Body of pancreas (tissue), 4 donors: Measurements from ENCODE around the gene MAP3K5.

ENCODE experiments used
- CTCF ChIP-seq, 7 experiments: fragments of 450-650 bp in 4 of 7; fragments of 200-600 bp in 3 of 7; sonication (generic) in 3 of 7; IDR thresholded peaks; one replicate each; pipeline ENCODE4 v1.5.1; 2016 to 2019; ENCODE audit warnings: antibody characterized with exemption in 7 of 7
- POLR2A ChIP-seq, 3 donors: fragments of 450-650 bp; IDR thresholded peaks; one replicate each; pipeline ENCODE4 v1.6.1; 2016; ENCODE audit warnings: antibody characterized with exemption in 3 of 3, mild to moderate bottlenecking in 2 of 3

- TF ChIP-seq CTCF (IDR thresholded peaks at IDR 0.05), result no peak
- no peak for TF ChIP-seq POLR2A (IDR thresholded peaks at IDR 0.05)
These were observed 27.7 kb downstream of the MAP3K5 start for GRCh38 chr6:136764517-136764993.
